ENCODE measurements around the gene PNMT.

Gene PNMT

DNA sequence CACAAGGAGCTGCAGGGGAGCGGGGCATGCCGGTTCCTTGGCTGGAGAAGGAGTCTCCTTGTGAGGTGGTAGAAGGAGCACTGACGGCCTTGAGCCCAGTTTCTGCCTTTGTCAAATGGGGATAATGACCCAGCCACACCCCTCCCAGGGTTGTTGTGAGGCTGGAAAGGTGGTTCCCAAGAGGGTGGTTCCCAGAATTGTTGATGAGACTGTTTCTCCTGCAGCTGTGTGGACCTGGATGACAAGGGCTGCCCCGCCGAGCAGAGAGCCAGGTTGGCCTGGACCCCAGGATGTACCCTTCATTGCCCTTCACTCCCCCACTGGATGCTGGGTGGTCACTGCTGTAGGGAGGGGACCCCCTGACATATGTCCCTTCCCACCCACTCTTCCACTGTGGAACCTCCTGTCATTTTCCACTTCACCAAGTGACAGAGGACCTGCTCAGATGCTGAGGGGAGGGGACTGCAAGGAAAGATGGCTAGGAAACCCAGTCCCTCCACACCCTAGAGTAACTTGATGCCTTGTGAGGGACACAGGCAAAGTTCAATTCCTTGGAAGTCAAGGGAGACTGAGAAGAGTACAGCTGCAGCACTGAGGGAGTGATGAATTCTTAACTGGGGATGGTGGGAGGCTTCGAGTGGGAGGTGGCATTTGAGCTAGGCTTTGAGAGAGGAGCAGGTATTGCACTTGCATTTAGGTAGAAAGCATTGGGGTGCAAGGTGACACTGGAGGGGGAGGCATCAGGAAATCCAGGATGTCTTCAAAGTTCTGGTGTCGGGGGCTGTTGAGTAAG is 51.5 kb downstream of the PNMT start:
- no peak overlapping the region for H3K4me3 ChIP-seq (ENCODE audit: low read depth, low read length)
- DNase-seq (ENCODE audit: low read depth): no peak

All from skeletal muscle cell (primary cell).